ENCODE results near the gene GNG7.
"Not testable (repeated sequence)": the region's sequence is repeated elsewhere in the genome, so short reads cannot be mapped to it uniquely, and the experiment has no call there.

The GNG7 gene

DNA sequence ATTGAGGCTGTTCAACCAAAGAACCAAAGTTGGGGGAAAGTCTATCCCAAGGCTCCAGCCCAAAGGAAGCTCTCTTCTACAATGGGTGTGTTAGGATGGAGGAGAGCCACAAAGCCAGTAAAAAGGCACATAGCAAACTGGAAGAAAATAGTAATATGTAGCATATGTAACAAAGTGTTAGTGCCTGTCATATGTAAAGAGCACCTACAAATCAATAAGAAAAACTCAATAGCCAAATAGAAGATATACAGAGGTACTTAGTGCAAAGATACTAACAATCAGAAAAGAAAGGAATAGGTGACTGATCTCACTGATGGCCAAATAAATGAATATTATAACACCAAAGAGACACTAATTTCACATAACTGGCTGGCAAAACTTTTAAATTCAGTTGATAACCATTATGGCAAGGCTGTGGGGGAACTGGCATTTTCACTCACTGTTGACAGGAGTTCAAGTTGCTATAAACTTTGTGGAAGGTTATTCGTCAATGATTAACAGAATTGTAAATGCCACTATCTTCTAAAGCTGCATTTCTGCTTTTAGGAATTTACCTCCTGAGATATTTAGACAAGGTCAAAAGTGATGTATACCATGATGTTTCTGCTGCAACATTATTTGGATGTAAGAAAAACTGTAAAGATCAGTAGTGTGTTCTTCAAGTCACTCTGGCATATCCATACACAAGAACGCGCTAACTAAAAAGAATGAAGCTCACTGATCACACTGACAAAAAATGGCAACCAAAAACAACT, 110.8 kb downstream of the GNG7 start:
- DNase-seq: no peak

DNA sequence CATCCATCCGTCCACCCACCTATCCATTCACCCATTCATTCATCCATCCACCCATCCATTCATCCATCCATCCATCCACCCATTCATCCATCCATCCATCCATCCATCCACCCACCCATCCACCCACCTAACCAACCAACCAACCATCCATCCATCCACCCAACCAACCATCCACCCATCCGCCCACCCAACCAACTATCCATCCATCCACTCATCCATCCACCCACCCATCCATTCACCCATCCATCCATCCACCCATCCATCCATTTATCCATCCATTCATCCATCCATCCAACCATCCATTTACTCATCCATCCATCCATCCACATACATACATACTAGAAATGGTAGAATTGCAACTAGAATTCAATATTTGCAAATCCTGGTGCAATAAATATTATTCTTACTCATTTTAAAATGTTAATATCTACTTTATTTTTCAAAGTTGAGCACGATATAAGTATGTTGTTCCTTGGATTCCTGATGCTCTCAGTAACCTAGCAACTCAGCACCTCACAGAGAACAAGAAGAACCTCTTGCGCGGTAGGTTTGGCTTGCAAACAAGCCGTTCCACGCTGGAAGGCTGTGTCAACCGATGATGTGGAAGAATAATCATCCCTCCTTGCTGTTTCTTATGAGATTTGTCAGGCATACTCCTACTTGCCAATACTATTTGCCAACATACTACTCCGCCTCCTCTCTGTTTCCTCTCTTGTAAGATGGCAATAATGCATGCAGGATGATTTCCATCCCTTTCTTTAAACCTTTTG, 111.7 kb downstream of the GNG7 start:
- DNase-seq: no peak

DNA sequence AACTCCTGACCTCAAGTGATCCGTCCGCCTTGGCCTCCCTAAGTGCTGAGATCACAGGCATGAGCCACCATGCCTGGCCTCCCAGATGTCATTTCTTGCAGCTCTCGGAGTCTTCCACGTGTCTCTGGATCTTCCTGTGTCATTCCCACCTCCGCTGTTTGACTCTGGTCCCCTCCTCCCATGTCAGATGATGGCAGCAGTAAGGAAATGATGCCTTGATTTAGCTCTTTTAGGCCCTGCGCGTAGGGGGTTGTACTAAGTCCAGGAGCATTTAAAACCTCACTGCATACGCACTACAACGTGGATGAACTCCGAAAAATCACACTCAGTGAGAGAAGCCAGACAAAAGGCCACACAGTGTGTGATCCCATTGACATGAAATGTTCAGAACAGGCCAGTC, 113.1 kb downstream of the GNG7 start:
- no peak for DNase-seq

DNA sequence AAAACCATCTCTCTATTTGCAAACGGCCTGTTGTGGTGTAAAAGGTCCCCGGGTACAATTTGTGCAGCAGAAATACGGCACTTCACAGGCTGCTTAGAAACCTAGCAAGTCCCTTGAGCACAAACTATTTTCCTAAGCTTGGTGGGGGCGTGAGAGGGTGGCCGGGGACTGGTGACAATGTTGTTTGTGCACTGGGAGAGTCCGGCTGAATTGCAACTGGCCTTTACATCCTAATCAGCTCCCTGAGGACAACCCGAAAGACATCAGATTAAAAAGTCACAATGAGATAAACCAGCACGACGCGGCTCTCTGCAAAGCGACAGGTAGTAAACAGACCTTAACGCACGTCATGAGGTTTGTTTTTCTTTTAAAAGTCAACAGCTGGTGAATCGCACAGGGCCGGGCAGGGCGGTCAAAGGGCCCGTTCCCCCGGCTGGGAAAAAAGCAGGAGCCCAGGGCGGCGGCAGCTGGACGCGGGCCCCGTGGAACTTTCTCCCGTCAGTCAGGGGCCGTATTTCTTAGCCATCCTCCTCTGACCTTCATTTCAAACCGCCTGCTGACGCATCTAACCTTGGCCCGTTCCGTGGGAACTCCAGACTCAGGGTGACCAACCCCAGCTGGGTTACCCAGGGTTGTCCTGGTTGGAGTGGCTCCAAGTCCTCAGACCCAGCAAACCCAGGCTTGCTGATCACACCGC, 114.3 kb downstream of the GNG7 start:
- DNase-seq: no peak

DNA sequence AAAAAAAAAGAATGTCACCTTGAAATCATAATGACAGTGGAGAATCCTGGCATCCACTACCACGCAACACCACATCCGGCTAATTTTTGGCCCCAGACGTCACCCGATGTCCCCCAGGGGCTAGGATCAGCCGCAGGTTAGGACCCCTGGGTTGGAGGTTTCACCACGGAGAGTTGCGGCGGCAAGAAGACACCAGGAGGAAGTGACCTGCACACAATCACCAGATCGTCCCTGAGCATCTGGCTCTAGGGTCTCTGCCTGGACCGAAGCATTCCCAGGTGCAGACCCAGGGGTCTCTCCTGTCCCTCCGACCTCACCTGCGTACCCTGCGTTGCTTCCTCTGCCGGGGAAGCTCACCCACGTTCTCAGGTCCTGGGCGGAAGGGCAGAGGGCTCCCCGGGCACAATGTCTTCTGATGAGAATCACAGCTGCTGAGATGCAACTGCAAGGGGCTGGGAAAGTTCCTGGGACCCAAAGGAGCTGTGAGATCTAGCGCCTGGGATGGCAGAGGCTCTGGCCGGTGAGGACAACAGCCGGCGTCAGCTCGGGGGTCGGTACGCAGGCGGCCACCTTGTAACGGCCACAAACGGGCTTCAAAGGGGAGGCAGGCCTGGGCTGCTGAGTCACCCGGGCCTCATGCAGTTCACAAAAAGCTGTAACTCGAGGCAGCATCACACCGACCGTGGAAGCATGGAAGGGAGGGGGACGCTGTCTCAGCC, 115.3 kb downstream of the GNG7 start:
- DNase-seq: no peak

DNA sequence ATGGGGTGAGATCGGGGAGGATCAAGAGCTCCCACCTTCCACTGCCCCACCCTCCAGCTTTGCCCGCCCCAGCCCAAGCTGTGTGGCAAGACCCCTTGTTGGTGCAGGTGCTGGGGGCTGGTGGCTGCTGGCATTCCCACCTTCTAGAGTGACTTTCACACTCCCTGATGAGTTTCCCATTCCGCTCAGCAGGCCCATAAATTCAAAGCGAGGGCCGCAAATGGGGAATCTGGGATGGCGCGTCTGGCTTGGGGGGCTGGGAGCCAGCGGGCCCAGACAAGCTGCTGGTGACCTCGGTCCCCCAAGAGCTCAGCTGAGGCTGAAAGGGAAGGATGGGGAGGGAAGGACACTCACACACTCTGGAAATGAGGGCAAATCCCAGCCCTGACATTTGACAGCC, 116.3 kb downstream of the GNG7 start:
- no peak for DNase-seq

DNA sequence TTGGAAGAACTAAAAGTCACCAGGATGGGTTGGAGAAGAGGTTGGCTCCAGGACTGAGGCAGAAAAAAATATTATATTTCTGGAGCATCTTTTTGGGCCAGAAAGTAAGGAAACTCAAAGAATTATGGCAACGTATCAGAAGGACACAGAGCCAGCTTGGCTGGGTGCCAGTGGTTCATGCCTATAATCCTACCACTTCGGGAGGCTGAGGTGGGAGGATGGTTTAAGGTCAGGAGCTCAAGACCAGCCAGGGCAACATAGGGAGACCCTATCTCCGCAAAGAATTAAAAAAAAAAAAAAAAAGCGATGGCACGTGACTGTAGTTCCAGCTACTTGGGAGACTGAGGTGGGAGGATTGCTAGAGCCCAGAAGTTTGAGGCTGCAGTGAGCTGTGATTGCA, 118.5 kb downstream of the GNG7 start:
- DNase-seq: no peak

DNA sequence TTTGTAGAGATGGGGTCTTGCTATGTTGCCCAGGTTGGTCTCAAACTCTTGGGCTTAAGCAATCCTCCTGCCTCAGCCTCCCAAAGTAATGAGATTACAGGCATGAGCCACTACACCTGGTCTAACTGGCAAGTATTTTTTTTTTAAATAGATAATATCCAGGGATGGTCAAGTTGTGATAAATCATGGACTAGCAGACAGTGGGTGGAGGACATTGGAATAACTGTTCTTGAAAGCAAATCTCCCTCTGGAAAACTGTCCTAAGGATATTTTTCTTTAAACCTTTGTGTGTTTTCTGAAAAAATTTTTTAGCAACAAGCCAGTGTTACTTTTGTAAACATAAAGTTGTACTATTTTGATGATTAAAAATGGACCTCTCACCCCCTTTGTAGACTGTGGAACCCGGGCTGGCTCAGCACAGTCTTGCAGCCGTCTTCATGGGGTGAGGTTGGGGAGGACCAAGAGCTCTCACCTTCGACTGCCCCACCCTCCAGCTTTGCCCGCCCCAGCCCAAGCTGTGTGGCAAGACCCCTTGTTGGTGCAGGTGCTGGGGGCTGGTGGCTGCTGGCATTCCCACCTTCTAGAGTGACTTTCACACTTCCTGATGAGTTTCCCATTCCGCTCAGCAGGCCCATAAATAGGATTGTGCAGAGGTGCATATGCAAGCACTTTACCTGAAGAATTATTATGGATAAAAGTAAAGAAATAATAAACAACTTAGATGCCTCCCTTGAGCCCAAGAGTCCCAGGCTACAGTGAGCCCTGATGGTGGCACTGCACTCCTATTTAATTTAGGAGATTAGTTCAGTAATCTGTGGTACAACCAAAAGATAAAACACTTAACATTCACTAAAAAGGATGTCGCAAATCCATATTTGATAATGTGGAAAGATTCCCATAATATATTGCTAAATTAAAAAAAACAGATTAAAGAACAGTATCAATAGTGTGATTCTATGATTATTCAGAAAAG, 119.2 kb downstream of the GNG7 start:
- no peak for DNase-seq

DNA sequence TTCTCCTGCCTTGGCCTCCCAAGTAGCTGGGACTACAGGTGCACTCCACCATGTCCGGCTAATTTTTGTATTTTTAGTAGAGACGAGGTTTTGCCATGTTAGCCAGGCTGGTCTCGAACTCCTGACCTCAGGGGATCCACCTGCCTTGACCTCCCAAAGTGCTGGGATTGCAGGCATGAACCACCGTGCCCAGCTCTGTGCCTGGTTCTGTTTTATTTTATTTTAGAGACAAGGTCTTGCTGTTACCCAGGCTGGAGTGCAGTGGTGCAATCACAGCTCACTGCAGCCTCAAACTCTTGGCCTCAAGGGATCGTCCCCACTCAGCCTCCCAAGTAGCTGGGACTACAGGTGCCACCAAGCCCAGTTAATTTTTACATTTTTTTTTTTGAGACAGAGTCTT, 122.1 kb downstream of the GNG7 start:
- DNase-seq: not testable (repeated sequence)

DNA sequence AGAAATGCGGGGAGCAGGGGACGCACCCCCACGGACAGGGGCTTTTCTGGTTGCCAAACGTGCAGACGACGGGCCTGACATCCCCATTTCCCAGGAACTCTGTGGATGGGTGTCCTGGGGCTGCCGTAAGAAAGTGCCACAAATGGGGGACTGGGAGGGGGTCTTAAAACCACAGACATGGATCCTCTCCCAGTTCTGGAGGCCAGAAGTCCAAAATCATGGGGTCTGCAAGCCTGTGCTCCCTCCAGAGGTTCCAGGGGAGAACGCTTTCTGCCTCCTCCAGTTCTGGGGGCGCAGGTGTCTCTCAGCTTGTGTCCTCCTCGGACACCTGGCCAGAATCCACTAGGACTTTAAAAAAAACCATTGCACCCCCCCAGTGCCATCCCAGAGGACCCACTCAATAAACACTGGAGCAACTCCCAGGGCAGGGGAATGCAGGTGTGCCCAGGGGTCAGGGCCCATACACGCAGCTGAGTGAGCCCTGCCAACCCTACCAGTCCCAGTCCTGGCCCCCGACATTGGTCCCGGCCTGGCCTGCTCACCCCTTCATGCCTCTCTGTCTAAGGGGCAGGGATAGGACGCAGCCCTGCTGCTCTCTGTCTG, 122.7 kb downstream of the GNG7 start:
- DNase-seq: no peak

DNA sequence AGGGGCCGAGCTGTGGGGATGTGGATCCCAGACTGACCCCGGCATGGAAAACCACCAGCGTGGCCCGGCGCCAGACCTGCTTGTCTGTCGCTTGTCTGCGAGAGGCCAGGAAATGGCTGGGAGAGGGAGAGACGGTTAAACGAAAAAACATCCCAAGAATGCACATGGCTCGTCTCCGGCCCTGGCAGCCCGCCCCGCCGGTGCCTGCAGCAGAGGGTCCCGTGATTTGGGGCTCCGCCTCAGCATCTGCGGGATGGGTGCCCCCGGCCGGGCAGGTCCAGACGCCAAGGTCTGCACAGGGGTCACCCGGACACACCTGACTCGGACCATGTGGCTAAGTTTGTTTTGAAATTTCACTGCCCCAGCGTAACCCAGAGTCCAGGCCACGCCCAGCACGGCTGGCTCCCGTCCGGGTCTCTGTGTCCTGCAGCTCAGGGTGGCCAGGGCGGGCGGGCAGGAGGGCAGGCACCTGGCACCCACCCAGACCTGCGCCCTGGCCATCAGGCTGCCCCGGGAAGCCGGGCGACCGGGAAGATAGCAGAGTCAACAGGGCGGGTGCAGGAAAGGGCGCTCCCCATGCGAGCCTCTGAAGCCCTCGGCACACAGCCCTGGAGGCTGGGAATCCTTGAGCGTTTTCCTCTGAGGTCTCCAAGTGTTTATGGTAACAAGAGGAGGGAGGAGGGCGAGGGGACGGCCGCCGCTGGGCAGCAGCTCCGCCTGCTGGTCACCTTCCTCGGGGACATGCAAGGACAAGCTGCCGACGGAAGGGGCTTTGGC, 123.4 kb downstream of the GNG7 start:
- DNase-seq: peak; percentile 51 to 52

DNA sequence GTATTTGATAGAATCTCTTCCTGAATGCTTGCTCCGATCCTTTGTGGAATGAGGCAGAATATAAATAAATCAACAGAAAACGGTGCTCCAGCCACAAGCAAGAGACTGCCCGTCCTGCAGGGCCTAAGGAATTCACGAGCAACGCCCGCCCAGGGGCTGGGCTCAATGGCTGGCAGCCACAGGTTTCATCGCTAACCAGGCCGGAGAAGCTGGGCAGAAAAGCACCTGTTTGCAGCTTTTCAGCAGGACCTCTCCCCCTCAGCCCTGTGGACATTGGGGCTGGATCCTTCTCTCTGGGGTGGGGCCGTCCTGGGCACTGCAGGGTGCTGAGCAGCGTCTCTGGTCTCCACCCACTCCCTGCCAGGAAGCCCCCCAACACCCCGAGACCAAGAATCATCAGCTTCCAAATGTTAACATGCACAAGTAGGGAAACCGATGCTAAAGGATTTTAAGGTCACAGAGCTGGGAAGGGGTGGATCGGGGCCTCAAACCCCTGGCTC, 124.1 kb downstream of the GNG7 start:
- no peak for DNase-seq

DNA sequence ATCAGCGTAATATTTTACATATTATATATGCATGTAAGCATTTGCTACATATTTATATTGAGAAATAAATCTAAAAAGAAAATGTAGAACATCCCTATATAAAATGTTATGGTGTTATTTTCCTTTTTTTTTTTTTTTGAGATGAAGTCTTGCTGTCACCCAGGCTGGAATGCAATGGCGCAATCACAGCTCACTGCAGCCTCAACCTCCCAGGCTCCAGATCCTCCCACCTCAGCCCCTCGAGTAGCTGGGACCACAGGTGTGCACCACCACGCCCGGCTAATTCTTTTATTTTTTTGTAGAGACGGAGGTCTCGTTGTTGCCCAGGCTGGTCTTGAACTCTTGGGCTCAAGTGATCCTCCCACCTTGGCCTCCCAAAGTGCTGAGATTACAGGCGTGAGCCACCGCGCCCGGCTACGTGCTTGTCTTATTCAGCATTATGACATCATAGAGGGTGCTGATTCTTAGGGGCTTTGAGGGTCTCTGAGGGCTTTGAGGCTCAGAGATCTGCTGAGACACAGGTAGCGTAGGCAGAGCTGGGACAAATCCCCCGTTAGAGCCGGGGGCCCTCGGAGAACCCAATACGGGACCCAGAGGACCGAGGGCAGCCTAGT, 124.7 kb downstream of the GNG7 start:
- DNase-seq: no peak

DNA sequence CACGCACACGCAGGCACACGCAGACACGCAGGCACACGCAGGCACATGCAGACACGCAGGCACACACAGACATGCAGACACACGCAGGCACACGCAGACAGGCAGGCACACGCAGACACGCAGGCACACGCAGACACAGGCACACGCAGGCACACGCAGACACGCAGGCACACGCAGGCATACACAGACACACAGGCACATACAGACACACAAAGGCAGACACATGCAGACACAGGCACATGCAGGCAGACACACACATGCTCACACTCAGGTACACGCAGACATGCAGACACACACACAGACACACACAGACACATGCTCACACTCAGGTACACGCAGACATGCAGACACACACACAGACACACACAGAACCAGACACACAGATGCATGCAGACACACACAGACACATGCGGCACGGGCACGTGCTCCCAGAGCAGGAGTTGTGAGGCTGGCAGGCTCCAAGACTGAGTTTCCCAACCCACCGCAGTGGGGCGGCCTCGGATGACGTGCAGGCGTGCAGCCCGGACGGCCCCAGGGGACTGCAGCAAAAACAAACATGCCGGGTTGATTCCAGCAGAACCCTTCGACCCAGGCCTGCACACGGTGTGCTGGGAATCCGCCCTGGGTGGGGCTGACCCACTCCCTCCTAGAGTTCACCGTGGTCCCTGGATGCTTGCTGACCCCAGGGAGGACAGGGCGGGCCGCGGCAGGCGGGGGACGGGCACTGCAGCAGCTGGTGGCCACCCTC, 126.6 kb downstream of the GNG7 start:
- no peak for DNase-seq

DNA sequence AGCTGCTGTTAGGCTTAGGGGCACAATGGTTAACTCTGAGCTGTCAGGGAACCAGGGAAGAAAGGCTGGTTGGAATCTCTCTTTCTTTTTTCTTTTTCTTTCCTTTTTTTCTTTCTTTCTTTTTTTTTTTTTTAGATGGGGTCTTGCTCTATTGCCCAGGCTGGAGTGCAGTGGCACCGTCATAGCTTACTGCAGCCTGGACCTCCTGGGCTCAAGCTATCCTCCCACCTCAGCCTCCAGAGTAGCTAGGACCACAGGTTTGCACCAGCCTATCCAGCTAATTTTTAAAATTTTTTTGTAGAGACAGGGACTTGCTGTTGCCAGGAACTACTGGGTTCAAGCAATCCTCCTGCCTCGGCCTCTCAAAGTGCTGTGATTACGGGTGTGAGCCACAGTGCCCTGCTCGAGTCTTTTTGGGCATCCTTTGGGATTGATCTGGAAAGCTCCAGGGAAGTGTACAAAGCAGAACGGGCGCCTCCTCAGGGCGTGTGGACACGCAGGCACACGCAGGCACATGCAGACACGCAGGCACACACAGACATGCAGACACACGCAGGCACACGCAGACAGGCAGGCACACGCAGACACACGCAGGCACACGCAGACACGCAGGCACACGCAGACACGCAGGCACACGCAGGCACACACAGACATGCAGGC, 127.4 kb downstream of the GNG7 start:
- DNase-seq: no peak

DNA sequence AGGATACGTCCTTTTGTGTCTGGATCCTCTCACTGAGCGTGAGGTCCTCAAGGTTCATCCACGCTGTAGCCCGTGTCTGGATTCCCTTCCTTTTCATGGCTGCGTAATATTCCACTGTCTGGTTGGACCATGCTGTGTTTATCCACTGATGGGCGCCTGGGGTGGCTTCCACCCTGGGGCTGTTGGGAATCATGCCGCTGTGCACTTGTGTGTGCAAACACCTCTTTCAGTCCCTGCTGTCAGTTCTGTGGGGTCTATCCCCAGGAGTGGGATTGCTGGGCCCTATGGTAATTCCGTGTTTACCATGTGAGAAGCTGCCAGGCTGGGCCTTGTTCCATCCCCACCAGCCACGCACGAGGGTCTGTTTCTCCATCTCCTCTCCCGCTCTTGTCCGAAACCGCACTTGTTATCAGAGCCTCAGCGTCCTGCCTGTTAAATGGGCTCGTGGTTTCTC, 128.0 kb downstream of the GNG7 start:
- DNase-seq: no peak

DNA sequence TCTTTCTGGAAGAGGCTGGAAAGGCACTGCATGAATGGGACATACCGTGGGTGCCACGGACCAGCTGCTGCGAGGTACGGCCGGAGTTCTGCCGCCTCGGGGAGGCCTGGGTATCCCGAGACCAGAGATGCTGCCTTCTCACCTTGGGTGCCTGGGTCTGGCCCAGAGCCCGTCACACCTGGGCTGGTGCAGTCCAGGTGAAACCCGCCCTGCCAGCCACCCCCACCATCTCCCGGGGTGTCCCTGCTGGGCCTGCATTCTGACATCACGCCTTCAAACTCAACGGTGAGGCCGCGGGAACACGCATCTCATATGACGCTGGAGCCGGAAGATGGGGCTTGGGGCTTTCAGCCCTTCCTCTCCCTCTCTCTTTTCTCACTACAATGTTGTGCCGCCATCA, 128.6 kb downstream of the GNG7 start:
- DNase-seq: no peak

DNA sequence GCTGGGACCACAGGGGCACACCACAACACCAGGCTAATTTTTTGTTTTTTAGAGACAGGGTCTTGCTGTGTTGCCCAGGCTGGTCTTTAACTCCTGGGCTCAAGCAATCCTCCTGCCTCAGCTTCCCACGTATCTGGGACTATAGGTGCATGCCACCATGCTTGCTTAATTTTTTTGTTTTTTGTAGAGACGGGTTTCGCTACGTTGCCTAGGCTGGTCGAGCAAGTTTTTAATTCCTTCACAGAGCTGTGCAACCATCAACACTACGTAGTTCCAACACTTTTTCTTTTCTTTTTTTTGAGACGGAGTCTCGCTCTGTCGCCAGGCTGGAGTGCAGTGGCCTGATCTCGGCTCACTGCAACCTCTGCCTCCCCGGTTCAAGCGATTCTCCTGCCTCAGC, 130.3 kb downstream of the GNG7 start:
- DNase-seq: not testable (repeated sequence)
